Liver (tissue), 9 donors: ENCODE data around the gene ALG5. TPM values are rescaled to one million over a fixed set of nuclear protein-coding genes. Genes with fewer than 3 reads are reported as not detected.

ENCODE experiments used
- DNase-seq: peaks from one replicate; pipeline ENCODE4 v3.0.0-alpha.2; 2017; ENCODE audit warnings: low spot score
- H3K27ac ChIP-seq, 2 donors: one replicate each; pipeline ENCODE4 v1.7.0; 2013; ENCODE audit warnings: inconsistent platforms in 2 of 2, low read length in 2 of 2, control low read depth in 1 of 2, low read depth in 1 of 2, mild to moderate bottlenecking in 1 of 2
- H3K27me3 ChIP-seq, 4 donors: one replicate each; pipeline versions ENCODE4 v1.6.1 to v1.7.0; 2013; ENCODE audit warnings: low read length in 3 of 4, inconsistent platforms in 1 of 4, mild to moderate bottlenecking in 1 of 4, moderate library complexity in 1 of 4; ENCODE audit not compliant: control insufficient read depth in 4 of 4, insufficient read depth in 4 of 4
- H3K36me3 ChIP-seq, 4 donors: one replicate each; pipeline versions ENCODE4 v1.6.1 to v1.7.0; 2013; ENCODE audit warnings: low read length in 3 of 4, mild to moderate bottlenecking in 3 of 4, low read depth in 1 of 4, moderate library complexity in 1 of 4; ENCODE audit not compliant: control insufficient read depth in 4 of 4, insufficient read depth in 3 of 4
- H3K4me1 ChIP-seq, 4 donors: one replicate each; pipeline versions ENCODE4 v1.6.1 to v1.7.0; 2013; ENCODE audit warnings: low read length in 3 of 4, mild to moderate bottlenecking in 3 of 4, moderate library complexity in 1 of 4; ENCODE audit not compliant: control insufficient read depth in 4 of 4, insufficient read depth in 4 of 4
- H3K4me3 ChIP-seq, 3 donors: one replicate each; pipeline versions ENCODE4 v1.6.1 to v1.7.0; 2013; ENCODE audit warnings: low read length in 3 of 3, control low read depth in 1 of 3, low read depth in 1 of 3, mild to moderate bottlenecking in 1 of 3
- H3K9ac ChIP-seq, 2 donors: one replicate each; pipeline ENCODE4 v1.7.0; 2013; ENCODE audit warnings: low read length in 2 of 2, mild to moderate bottlenecking in 2 of 2, moderate library complexity in 2 of 2, control low read depth in 1 of 2, low read depth in 1 of 2
- H3K9me3 ChIP-seq, 4 donors: one replicate each; pipeline versions ENCODE4 v1.6.1 to v1.7.0; 2013; ENCODE audit warnings: low read length in 3 of 4; ENCODE audit not compliant: control insufficient read depth in 4 of 4
- EGR1 ChIP-seq, 2 donors: IDR thresholded peaks; 2 replicates each; pipeline ENCODE4 v1.6.1; 2016 to 2018; ENCODE audit warnings: antibody characterized with exemption in 2 of 2, low read depth in 2 of 2
- FOXA1 ChIP-seq: IDR thresholded peaks from 2 replicates; pipeline ENCODE4 v1.6.1; 2016; ENCODE audit warnings: antibody characterized with exemption
- FOXA2 ChIP-seq: IDR thresholded peaks from 2 replicates; pipeline ENCODE4 v1.6.1; 2016; ENCODE audit warnings: antibody characterized with exemption
- GABPA ChIP-seq, 2 donors: IDR thresholded peaks in 1 of 2; conservative IDR thresholded peaks in 1 of 2; 2 replicates each; pipeline ENCODE4 v1.6.1; 2016; ENCODE audit warnings: antibody characterized with exemption in 2 of 2, mild to moderate bottlenecking in 1 of 2, moderate library complexity in 1 of 2
- HNF4A ChIP-seq, 2 donors: conservative IDR thresholded peaks; 2 replicates each; pipeline ENCODE4 v1.6.1; 2016; ENCODE audit warnings: antibody characterized with exemption in 2 of 2, mild to moderate bottlenecking in 2 of 2
- HNF4G ChIP-seq: IDR thresholded peaks from 2 replicates; pipeline ENCODE4 v1.6.1; 2016; ENCODE audit warnings: antibody characterized with exemption
- JUND ChIP-seq, 2 donors: IDR thresholded peaks; 2 replicates each; pipeline ENCODE4 v1.6.1; 2016; ENCODE audit warnings: antibody characterized with exemption in 2 of 2
- NR2F2 ChIP-seq: IDR thresholded peaks from 2 replicates; pipeline ENCODE4 v1.6.1; 2016; ENCODE audit warnings: antibody characterized with exemption
- RAD21 ChIP-seq, 2 donors: IDR thresholded peaks; 2 replicates each; pipeline ENCODE4 v1.6.1; 2016; ENCODE audit warnings: antibody characterized with exemption in 2 of 2, mild to moderate bottlenecking in 2 of 2
- RXRA ChIP-seq, 2 donors: IDR thresholded peaks; 2 replicates each; pipeline ENCODE4 v1.6.1; 2017 to 2018; ENCODE audit warnings: antibody characterized with exemption in 2 of 2, mild to moderate bottlenecking in 1 of 2
- SP1 ChIP-seq: IDR thresholded peaks from 2 replicates; pipeline ENCODE4 v1.6.1; 2018; ENCODE audit warnings: antibody characterized with exemption, mild to moderate bottlenecking
- TAF1 ChIP-seq: conservative IDR thresholded peaks from 2 replicates; pipeline ENCODE4 v1.6.1; 2016; ENCODE audit warnings: antibody characterized with exemption, mild to moderate bottlenecking
- YY1 ChIP-seq: IDR thresholded peaks from 2 replicates; pipeline ENCODE4 v1.6.1; 2016; ENCODE audit warnings: antibody characterized with exemption, mild to moderate bottlenecking
- WGBS: extraction: QIAGEN DNeasy Blood & Tissue Kit; methylation state at CpG from one replicate; pipeline ENCODE4 v1.1.7; 2013; 5-methylcytosine and 5-hydroxymethylcytosine counted together
- polyA plus RNA-seq, 2 donors: library from polyadenylated mRNA; stranded (reverse) in 1 of 2; unstranded in 1 of 2; fragments of 200-250 nt in 1 of 2; fragments of >200 nt in 1 of 2; fragmentation: Nextera tagmentation in 1 of 2; extraction: Ambion mirVana in 1 of 2; gene quantifications; one replicate each; pipeline versions ENCODE4 v1.2.1 to v1.2.3, GENCODE V29; 2013 to 2015
- total RNA-seq, 2 donors: library from RNA; depleted of rRNA; stranded (reverse); fragments of >200 nt; gene quantifications; one replicate each; pipeline ENCODE4 v1.2.3, GENCODE V29; 2014
- TF ChIP-seq, protein P1 (sequence below): fragments of 150-350 bp; IDR thresholded peaks from 2 replicates; pipeline ENCODE4 v1.5.1; 2017; ENCODE audit warnings: improper control_type of control experiment, low read depth, low read length; ENCODE audit not compliant: missing input control
- TF ChIP-seq, protein P2 (sequence below): IDR thresholded peaks from 2 replicates; pipeline ENCODE4 v1.6.1; 2016; ENCODE audit warnings: antibody characterized with exemption
- TF ChIP-seq, protein P3 (sequence below): IDR thresholded peaks from 2 replicates; pipeline ENCODE4 v1.6.1; 2016; ENCODE audit warnings: antibody characterized with exemption
- TF ChIP-seq, protein P4 (sequence below): IDR thresholded peaks from 2 replicates; pipeline ENCODE4 v1.6.1; 2016; ENCODE audit warnings: antibody characterized with exemption
- donor health status: healthy.
- donor health status: healthy.
- donor health status: healthy.
- donor health status: healthy.
- donor health status: healthy.

The ALG5 gene
- total and polyA plus RNA-seq, 4 donors, result 20.7 to 60.1 (median 37.5) TPM

DNA sequence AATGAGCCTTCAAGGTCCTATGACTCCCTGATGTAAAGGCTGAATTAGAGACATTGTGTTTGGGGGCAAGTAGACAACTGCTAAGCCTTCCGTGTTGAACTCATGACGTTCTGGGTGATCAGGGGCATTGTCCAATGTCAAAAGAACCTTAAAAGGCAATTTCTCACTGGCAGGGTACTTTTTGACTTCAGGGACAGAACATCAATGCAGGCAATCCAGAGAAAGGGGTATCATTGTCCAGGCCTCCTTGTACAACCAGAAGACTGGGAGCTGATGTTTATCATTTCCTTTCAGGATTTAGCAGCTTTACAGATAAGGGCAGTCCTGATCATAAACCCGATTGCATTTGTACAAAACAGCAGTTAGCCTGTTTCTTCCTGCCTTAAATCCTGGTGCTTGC is 54.1 kb downstream of the ALG5 start (continued):
- TF ChIP-seq, protein P1, sequence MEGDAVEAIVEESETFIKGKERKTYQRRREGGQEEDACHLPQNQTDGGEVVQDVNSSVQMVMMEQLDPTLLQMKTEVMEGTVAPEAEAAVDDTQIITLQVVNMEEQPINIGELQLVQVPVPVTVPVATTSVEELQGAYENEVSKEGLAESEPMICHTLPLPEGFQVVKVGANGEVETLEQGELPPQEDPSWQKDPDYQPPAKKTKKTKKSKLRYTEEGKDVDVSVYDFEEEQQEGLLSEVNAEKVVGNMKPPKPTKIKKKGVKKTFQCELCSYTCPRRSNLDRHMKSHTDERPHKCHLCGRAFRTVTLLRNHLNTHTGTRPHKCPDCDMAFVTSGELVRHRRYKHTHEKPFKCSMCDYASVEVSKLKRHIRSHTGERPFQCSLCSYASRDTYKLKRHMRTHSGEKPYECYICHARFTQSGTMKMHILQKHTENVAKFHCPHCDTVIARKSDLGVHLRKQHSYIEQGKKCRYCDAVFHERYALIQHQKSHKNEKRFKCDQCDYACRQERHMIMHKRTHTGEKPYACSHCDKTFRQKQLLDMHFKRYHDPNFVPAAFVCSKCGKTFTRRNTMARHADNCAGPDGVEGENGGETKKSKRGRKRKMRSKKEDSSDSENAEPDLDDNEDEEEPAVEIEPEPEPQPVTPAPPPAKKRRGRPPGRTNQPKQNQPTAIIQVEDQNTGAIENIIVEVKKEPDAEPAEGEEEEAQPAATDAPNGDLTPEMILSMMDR, result no peak
- TF ChIP-seq RXRA (IDR thresholded peaks at IDR 0.05), result no peak
- TF ChIP-seq, protein P2, sequence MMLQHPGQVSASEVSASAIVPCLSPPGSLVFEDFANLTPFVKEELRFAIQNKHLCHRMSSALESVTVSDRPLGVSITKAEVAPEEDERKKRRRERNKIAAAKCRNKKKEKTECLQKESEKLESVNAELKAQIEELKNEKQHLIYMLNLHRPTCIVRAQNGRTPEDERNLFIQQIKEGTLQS, result no peak
- no peak for TF ChIP-seq YY1
- no peak for TF ChIP-seq GABPA (IDR thresholded peaks at IDR 0.05 in 1 of 2, conservative IDR thresholded peaks at IDR 0.05 in 1 of 2)
- TF ChIP-seq TAF1, result no peak
- no peak for TF ChIP-seq HNF4A (conservative IDR thresholded peaks at IDR 0.05)
- no peak for TF ChIP-seq NR2F2
- TF ChIP-seq RAD21 (IDR thresholded peaks at IDR 0.05), result no peak

DNA sequence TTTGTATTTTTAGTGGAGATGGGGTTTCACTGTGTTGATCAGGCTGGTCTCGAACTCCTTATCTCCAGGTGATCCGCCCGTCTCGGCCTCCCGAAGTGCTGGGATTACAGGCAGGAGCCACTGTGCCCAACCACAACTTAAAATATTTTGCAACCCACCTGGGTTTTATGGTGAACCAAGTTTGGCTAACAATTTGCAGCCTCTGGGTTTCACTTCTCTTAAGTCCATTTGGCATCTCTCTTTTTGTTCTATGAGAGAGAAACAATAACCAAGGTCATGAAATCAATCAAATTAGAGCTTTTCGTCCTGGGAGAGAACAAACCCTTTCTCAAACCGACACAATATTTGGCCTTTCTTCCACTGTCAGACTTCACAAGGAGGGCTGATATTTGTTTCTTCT is 73.5 kb downstream of the ALG5 start:
- H3K27me3 ChIP-seq, result no peaks in the 10 kb centered on the region
- TF ChIP-seq JUND (IDR thresholded peaks at IDR 0.05) (no peak), FOXA2 (no peak), HNF4G (no peak), HNF4A (conservative IDR thresholded peaks at IDR 0.05) (no peak), NR2F2 (no peak), YY1 (no peak), TAF1 (no peak), RXRA (IDR thresholded peaks at IDR 0.05) (no peak)
- TF ChIP-seq, protein P3, sequence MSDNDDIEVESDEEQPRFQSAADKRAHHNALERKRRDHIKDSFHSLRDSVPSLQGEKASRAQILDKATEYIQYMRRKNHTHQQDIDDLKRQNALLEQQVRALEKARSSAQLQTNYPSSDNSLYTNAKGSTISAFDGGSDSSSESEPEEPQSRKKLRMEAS, result no peak
- TF ChIP-seq, protein P1, result no peak
- 72% methylated on average over 7 of the region's 7 CpGs for WGBS
- H3K27ac ChIP-seq, result no peak overlapping the region
- no peak overlapping the region for H3K9ac ChIP-seq
- H3K36me3 ChIP-seq, result no peaks in the 10 kb centered on the region
- no peaks in the 10 kb centered on the region for H3K9me3 ChIP-seq
- H3K4me3 ChIP-seq, result no peak overlapping the region
- no peaks in the 10 kb centered on the region for H3K4me1 ChIP-seq
- no peak for DNase-seq

DNA sequence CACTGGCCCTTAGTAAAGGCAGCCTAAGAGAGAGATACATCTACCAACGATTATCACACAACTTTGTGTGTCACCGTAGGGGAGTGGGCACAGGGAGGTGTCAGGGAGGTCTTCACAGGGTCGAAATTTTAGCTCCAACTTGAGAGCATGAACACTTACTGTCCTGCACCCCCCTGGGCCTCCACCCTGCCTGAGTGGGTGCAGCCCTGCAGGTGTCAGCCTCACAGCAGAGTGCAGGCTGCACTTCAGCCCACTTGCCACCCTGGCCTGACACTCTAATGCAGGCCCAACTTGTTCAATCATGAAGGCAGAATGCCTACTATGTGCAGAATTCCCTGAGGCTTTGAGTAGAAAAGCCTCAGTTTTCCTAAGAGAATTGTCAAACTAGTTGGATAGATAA is 75.1 kb downstream of the ALG5 start:
- WGBS, result 64% methylated on average over 3 of the region's 3 CpGs
- no peak for TF ChIP-seq RXRA (IDR thresholded peaks at IDR 0.05)
- TF ChIP-seq NR2F2, result no peak
- no peak for TF ChIP-seq YY1
- no peak for TF ChIP-seq HNF4A (conservative IDR thresholded peaks at IDR 0.05)
- TF ChIP-seq, protein P4, sequence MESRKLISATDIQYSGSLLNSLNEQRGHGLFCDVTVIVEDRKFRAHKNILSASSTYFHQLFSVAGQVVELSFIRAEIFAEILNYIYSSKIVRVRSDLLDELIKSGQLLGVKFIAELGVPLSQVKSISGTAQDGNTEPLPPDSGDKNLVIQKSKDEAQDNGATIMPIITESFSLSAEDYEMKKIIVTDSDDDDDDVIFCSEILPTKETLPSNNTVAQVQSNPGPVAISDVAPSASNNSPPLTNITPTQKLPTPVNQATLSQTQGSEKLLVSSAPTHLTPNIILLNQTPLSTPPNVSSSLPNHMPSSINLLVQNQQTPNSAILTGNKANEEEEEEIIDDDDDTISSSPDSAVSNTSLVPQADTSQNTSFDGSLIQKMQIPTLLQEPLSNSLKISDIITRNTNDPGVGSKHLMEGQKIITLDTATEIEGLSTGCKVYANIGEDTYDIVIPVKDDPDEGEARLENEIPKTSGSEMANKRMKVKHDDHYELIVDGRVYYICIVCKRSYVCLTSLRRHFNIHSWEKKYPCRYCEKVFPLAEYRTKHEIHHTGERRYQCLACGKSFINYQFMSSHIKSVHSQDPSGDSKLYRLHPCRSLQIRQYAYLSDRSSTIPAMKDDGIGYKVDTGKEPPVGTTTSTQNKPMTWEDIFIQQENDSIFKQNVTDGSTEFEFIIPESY, result no peak
- no peak for TF ChIP-seq HNF4G
- TF ChIP-seq EGR1 (IDR thresholded peaks at IDR 0.05; ENCODE audit: low read depth in 2 of 2), result no peak
- no peak for TF ChIP-seq FOXA2
- TF ChIP-seq, protein P3, result no peak
- no peak for TF ChIP-seq FOXA1
- no peak for TF ChIP-seq GABPA (IDR thresholded peaks at IDR 0.05 in 1 of 2, conservative IDR thresholded peaks at IDR 0.05 in 1 of 2)
- no peak for TF ChIP-seq RAD21 (IDR thresholded peaks at IDR 0.05)
- TF ChIP-seq SP1, result no peak
- TF ChIP-seq JUND (IDR thresholded peaks at IDR 0.05), result no peak
- TF ChIP-seq, protein P2, result no peak
- TF ChIP-seq, protein P1, result no peak

More for the DNA sequence above, 75.1 kb downstream of the ALG5 start:
- H3K27me3 ChIP-seq, result no peaks in the 10 kb centered on the region
- no peak overlapping the region for H3K27ac ChIP-seq
- H3K4me1 ChIP-seq, result peaks cover 2 to 8% (median 5%) of the 10 kb centered on the region in 4 donors
- no peak overlapping the region for H3K4me3 ChIP-seq
- no peak overlapping the region for H3K9ac ChIP-seq
- no peaks in the 10 kb centered on the region for H3K9me3 ChIP-seq
- no peak for DNase-seq
- no peaks in the 10 kb centered on the region for H3K36me3 ChIP-seq
